H7 (cell line): ENCODE measurements around the gene CDH22. TPM values are rescaled to one million over a fixed set of nuclear protein-coding genes. Genes with fewer than 3 reads are reported as not detected.

Experiments used
- DNase-seq: peaks from one replicate; pipeline ENCODE4 v3.0.0; 2012
- H3K27me3 ChIP-seq: 2 replicates; pipeline ENCODE4 v1.6.0; 2011; ENCODE audit warnings: mild to moderate bottlenecking, low read length; ENCODE audit not compliant: control insufficient read depth, insufficient read depth
- H3K36me3 ChIP-seq: replicated peaks from 2 replicates; pipeline ENCODE4 v1.5.1; 2011; ENCODE audit warnings: low read length; ENCODE audit not compliant: control insufficient read depth, insufficient read depth
- H3K4me3 ChIP-seq: 2 replicates; pipeline ENCODE4 v1.5.1; 2011; ENCODE audit warnings: low read depth, mild to moderate bottlenecking, control low read depth, low read length, moderate library complexity; ENCODE audit not compliant: insufficient read depth
- total RNA-seq: library from RNA; depleted of rRNA; stranded (reverse); fragments of >200 nt; shearing (Covaris generic); gene quantifications from 2 replicates; pipeline ENCODE4 v1.2.3, GENCODE V29; 2014; rRNA removed

The CDH22 gene
- 0.03 TPM in 1 of 2 replicates, not detected in the other for total RNA-seq

- no peaks in the 10 kb centered on the region for H3K36me3 ChIP-seq
- H3K4me3 ChIP-seq, result peak within 1 kb of the TSS; percentile 55
- DNase-seq, result peak; percentile 94
- peaks cover 79% of the 10 kb centered on the region for H3K27me3 ChIP-seq
Measured at GRCh38 chr20:46308258-46309157, at the start of gene CDH22. CDH22 (minus strand) TSS chr20:46308498; CDS start chr20:46251294, 57,204 bp downstream.

- no peaks in the 10 kb centered on the region for H3K27me3 ChIP-seq
- no peak overlapping the region for H3K4me3 ChIP-seq
- H3K36me3 ChIP-seq, result peaks cover 7% of the 10 kb centered on the region
- peak; percentile 50 for DNase-seq
Measured at GRCh38 chr20:46357030-46357514, 48.8 kb upstream of the CDH22 start.

GRCh38 chr20:46356195-46357029, 48.1 kb upstream of the CDH22 start:
- Histone ChIP-seq H3K36me3 (peaks cover 9% of the 10 kb centered on the region), H3K4me3 (no peak overlapping the region), H3K27me3 (no peaks in the 10 kb centered on the region)
- DNase-seq, result peak; percentile 40

DNA sequence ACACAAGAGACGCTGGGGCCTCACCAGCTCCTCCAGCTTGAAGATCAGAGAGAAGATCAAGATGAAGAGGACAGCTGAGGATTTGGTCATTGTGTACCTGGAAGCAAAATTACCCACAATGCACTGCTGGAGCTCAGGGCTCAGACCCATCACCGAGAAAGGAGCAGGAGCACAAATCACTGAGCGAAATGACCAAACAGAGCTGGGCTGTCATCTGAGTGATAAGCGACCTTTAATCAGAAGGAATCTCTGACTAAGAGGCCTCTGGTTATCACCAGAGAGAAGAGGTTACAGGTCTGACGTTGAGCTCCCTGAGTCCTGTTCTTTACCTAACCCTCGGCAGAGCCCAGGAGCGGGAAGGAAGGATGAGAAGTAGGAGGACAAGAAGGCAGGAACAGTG, 47.5 kb upstream of the CDH22 start:
- Histone ChIP-seq H3K36me3 (peaks cover 9% of the 10 kb centered on the region), H3K27me3 (no peaks in the 10 kb centered on the region), H3K4me3 (no peak overlapping the region)
- no peak for DNase-seq

DNA sequence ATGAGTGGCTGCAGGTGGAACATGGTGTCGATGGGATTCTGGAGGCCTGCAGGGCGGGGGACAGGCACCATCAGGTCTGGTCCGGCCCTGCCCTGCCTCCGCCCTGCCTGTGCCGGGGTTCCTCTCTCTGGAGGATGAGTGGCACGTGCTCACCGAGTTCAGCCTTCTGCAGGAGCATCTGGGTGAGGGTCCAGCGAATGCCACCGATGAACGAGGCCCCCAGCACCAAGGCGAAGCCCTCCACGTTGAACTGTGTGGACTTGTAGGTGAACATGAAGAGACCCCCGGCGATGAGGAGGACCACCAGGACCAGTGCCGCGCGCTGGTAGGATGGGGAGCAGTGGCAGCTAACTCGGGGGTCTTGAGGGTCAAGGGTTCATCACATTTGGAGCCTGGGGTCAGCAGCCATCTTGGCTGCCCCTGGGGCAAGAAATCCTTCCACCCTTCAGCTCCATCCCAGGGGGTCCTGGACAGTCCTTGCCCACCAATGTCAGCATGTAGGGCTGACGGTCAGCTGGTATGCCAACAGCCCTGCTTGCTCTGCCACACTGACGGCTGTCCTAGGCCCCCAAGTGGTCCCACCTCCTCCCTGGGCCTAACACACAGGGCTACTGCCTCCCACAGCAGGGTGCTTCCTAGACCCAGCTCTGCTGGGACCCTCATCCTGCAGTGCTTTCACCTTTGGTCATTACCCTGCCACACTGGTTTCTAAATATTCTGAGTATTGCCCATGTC, 46.8 kb upstream of the CDH22 start:
- Histone ChIP-seq H3K27me3 (no peaks in the 10 kb centered on the region), H3K36me3 (peaks cover 9% of the 10 kb centered on the region), H3K4me3 (no peak overlapping the region)
- peak; percentile 27 for DNase-seq

DNA sequence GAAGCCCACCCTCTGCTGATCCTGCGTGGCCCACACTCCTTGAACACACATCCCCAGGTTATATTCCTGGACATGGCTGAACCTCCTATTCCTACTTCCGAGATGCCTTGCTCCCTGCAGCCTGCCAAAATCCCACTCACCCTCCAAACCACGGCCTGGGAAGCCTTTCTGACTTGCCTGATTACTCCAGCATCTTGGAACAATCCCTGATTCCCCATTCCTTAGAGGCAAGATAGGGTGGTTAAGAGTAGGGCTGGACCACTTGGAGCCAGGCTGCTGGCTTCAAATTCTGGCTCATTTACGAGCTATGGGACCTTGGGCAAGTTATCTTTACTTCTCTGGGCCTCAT, 45.9 kb upstream of the CDH22 start:
- Histone ChIP-seq H3K4me3 (no peak overlapping the region), H3K27me3 (no peaks in the 10 kb centered on the region), H3K36me3 (peaks cover 10% of the 10 kb centered on the region)
- no peak for DNase-seq

- Histone ChIP-seq H3K27me3 (no peaks in the 10 kb centered on the region), H3K36me3 (peaks cover 10% of the 10 kb centered on the region), H3K4me3 (no peak overlapping the region)
- peak; percentile 10 for DNase-seq
Measured at GRCh38 chr20:46353500-46354206, 45.4 kb upstream of the CDH22 start.

GRCh38 chr20:46352370-46352938, 44.2 kb upstream of the CDH22 start:
- H3K27me3 ChIP-seq, result no peaks in the 10 kb centered on the region
- peaks cover 10% of the 10 kb centered on the region for H3K36me3 ChIP-seq
- H3K4me3 ChIP-seq, result no peak overlapping the region
- DNase-seq, result peak; percentile 25

- Histone ChIP-seq H3K27me3 (no peaks in the 10 kb centered on the region), H3K4me3 (no peak overlapping the region), H3K36me3 (peaks cover 10% of the 10 kb centered on the region)
- DNase-seq, result peak; percentile 39
Measured at GRCh38 chr20:46351357-46352058, 43.2 kb upstream of the CDH22 start.

DNA sequence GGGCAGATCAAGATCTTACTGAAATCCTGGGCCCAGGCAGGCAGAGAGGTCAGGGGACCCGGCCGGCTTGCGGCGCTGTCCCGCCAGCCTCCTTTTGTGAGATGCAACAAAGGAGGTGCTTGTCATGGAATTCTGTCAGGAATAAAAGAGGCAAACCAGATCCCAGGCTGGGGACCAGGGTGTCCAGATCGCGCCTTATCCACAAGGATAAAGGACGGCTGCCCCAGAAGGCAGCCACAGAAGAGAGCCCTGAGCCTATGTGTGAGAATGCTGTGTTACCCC, 42.6 kb upstream of the CDH22 start:
- Histone ChIP-seq H3K4me3 (no peak overlapping the region), H3K36me3 (peaks cover 10% of the 10 kb centered on the region), H3K27me3 (no peaks in the 10 kb centered on the region)
- peak; percentile 77 for DNase-seq

DNA sequence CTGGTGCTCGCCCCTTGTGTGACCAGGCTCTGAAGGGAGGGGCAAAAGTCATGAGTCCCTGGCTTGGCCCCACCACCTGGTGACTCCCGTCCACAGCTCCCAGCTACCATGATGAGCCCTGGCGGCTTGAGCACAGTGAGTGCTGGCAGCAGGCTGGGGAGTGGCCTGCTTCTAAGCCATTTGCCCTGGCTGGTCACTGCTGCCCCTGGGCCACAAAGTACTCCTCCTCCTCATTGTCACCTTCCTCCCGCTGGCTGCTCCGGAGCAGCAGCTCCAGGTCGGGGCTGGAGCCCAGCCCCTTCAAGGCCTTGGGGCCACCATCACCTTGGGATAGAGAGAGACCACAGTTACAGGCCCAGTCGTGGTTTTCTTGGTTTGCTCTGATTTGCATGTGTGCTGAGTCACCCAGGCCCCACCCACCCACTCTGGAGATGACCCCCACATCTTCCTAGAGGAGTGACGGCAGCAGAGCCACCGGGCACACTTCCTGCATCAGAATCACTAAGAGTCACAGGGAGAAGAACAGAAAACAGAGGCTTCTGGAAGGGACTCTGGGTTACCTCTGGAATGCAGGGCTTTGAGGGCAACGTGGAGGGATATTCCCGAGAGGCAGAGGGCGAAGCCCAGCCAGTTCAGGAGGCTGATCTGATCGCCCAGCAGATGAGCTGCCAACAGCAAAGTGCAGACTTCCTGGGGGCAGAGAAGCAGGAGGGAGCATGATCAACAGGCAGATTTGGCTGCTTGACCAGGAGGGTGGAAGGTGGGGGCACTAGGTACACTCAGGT, 42.1 kb upstream of the CDH22 start:
- Histone ChIP-seq H3K4me3 (no peak overlapping the region), H3K27me3 (peaks cover under 1% of the 10 kb centered on the region; the same call in 1 of the 2 replicates), H3K36me3 (peaks cover 10% of the 10 kb centered on the region)
- peak; percentile 77 for DNase-seq

DNA sequence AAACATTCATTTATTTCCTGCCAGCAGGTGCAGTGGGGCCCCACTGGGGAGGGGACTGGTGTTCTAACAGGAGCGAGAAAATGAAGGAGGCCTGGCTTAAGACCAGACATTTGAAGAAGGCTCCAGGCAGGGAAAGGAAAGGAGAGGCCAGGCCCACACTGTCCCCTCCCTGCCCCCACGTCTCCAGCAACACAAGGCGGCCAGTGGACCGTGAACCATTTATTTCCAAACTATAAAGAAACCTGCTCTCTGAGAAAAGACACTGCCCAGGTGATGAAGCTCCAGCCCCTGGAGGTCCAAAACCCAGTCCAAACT, 41.4 kb upstream of the CDH22 start:
- Histone ChIP-seq H3K4me3 (no peak overlapping the region), H3K27me3 (peaks cover 6% of the 10 kb centered on the region; the same call in 1 of the 2 replicates), H3K36me3 (peaks cover 8% of the 10 kb centered on the region)
- no peak for DNase-seq
